GM19239 (cell line): ENCODE results near the gene TBX3.

Experiments used
- DNase-seq: peaks from one replicate; pipeline ENCODE4 v3.0.0; 2011; ENCODE audit warnings: low spot score; ENCODE audit not compliant: insufficient read length
- FAIRE-seq: peaks from 2 replicates; lab custom pipeline; 2011; peaks lifted over from hg19 to GRCh38; lab: Jason Lieb, UNC

TBX3 gene

GRCh38 chr12:114648711-114649110, 35.3 kb downstream of the TBX3 start:
- FAIRE-seq (no peak), DNase-seq (no peak)

DNA sequence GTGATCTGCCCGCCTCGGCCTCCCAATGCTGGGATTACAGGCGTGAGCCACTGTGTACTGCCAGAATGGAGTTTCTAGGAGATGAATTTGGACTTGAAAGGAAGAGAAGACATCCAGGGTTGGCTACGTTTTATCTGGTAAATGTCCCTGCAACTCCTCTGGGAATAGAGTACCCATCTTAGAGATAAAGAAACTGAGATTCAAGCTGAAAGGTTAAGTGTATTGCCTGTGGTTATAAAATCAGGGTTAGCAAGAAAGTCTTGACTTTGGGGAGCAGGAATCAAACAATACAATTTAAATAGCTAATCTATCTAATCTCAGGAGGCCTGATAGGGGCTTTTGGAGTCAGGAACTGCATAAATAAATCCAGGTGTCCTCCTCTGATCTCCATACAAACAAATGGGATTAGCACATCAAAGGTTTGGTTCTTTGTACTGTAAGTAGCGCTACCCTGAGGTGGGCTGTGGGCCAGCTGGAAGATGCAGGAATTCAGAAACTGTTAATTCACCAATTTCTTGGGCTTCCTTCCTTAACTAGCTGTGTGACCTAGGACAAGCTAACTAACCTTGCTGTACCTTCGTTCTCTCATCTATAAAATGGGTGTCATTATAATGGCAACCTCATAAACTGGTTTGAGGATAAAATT, 45.1 kb downstream of the TBX3 start:
- no peak for DNase-seq

GRCh38 chr12:114636723-114637480, 47.1 kb downstream of the TBX3 start:
- no peak for FAIRE-seq
- no peak for DNase-seq

More for the DNA sequence above, 45.1 kb downstream of the TBX3 start:
- FAIRE-seq, result no peak

GRCh38 chr12:114631242-114631641, 52.7 kb downstream of the TBX3 start:
- no peak for FAIRE-seq
- DNase-seq, result no peak

GRCh38 chr12:114628199-114628598, 55.8 kb downstream of the TBX3 start:
- DNase-seq (no peak), FAIRE-seq (no peak)

DNA sequence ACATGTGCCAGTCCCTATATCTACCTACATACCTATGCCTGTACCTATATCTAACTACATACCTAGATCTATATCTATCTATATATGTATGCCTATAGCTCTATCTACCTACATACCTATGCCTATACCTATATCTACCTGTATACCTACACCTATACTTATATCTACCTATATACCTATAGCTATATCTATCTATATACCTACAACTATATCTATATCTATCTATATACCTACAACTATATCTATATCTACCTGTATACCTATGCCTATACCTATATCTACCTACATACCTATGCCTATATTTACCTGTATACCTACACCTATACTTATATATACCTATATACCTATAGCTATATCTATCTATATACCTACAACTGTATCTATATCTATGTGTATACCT, 56.6 kb downstream of the TBX3 start:
- no peak for DNase-seq

DNA sequence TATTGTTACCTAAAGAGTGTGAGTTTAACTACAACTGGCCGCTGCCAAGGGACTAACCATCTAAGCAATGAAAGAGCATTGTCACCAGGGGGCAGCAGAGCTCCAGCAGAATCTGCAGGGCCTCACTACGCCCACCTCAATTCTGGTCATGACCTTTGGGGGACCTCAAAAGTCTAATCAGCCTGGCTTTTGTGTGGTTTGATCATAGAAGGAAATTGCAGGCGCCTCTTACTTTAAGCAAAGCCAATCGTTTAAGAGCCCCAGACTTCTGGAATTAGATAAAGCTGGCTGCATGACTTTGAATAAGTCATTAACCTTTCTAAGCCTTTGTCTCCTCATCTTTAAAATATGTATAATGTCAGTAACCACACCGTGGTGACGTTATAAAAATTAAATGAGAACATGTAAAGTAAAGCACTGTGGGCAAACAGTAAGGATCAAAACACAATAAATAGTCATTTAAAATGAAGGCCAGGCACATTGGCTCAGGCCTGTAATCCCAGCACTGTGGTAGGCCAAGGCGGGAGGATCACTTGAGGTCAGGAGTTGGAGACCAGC, 58.6 kb downstream of the TBX3 start:
- peak; percentile 24 for DNase-seq
- no peak for FAIRE-seq

More for the DNA sequence above, 56.6 kb downstream of the TBX3 start:
- FAIRE-seq, result no peak

GRCh38 chr12:114623737-114624136, 60.2 kb downstream of the TBX3 start:
- DNase-seq, result no peak

More at GRCh38 chr12:114623737-114624136, 60.2 kb downstream of the TBX3 start:
- no peak for FAIRE-seq
